Fibroblast of skin of back (primary cell): ENCODE data around the gene CYP4F11.
"Not testable (repeated sequence)": the region's sequence is repeated elsewhere in the genome, so short reads cannot be mapped to it uniquely, and the experiment has no call there.

Experiments
- DNase-seq: peaks from one replicate; pipeline ENCODE4 v3.0.0-alpha.2; 2013

CYP4F11 gene

GRCh38 chr19:15923702-15924101 is 10.6 kb downstream of the CYP4F11 start:
- no peak for DNase-seq

GRCh38 chr19:15922021-15922420 is 12.3 kb downstream of the CYP4F11 start:
- DNase-seq: no peak

GRCh38 chr19:15919243-15919642 is 15.1 kb downstream of the CYP4F11 start:
- no peak for DNase-seq

- DNase-seq: no peak
These were observed 19.2 kb downstream of the CYP4F11 start for GRCh38 chr19:15915109-15915508.

GRCh38 chr19:15913830-15914229 is 20.5 kb downstream of the CYP4F11 start:
- DNase-seq: no peak

- DNase-seq: no peak
These were observed 20.9 kb downstream of the CYP4F11 start for GRCh38 chr19:15913384-15913783.

GRCh38 chr19:15911599-15912235 is 22.6 kb downstream of the CYP4F11 start:
- DNase-seq: no peak

GRCh38 chr19:15905026-15905425 is 29.3 kb downstream of the CYP4F11 start:
- DNase-seq: no peak

GRCh38 chr19:15902898-15903297 is 31.4 kb downstream of the CYP4F11 start:
- DNase-seq: not testable (repeated sequence)

GRCh38 chr19:15902254-15902653 is 32.1 kb downstream of the CYP4F11 start:
- no peak for DNase-seq

- DNase-seq: no peak
These were observed 33.8 kb downstream of the CYP4F11 start for GRCh38 chr19:15900504-15900903.

- not testable (repeated sequence) for DNase-seq
These were observed 34.3 kb downstream of the CYP4F11 start for GRCh38 chr19:15900032-15900431.

- DNase-seq: not testable (repeated sequence)
These were observed 34.8 kb downstream of the CYP4F11 start for GRCh38 chr19:15899561-15899960.

- no peak for DNase-seq
These were observed 36.5 kb downstream of the CYP4F11 start, which contains the start of gene CYP4F2 for GRCh38 chr19:15897738-15898276. CYP4F2 (minus strand) TSS chr19:15898074; CDS start chr19:15897611, 463 bp downstream.

GRCh38 chr19:15897026-15897737 is 37.1 kb downstream of the CYP4F11 start:
- no peak for DNase-seq

- no peak for DNase-seq
These were observed 38.4 kb downstream of the CYP4F11 start for GRCh38 chr19:15895876-15896430.

GRCh38 chr19:15894359-15894758 is 40.0 kb downstream of the CYP4F11 start:
- DNase-seq: no peak

- no peak for DNase-seq
These were observed 40.9 kb downstream of the CYP4F11 start for GRCh38 chr19:15893477-15893876.

GRCh38 chr19:15892012-15892411 is 42.3 kb downstream of the CYP4F11 start:
- no peak for DNase-seq

- no peak for DNase-seq
These were observed 42.9 kb downstream of the CYP4F11 start for GRCh38 chr19:15891434-15891833.

- DNase-seq: not testable (repeated sequence)
These were observed 45.0 kb downstream of the CYP4F11 start for GRCh38 chr19:15889339-15889738.

GRCh38 chr19:15885919-15886318 is 48.4 kb downstream of the CYP4F11 start:
- DNase-seq: no peak

GRCh38 chr19:15885167-15885566 is 49.2 kb downstream of the CYP4F11 start:
- no peak for DNase-seq

- not testable (repeated sequence) for DNase-seq
These were observed 51.0 kb downstream of the CYP4F11 start for GRCh38 chr19:15883329-15883728.
